Spleen (tissue), 11 donors: ENCODE results near the gene UBASH3B. TPM values are rescaled to one million over a fixed set of nuclear protein-coding genes. Genes with fewer than 3 reads are reported as not detected.

Source experiments
- DNase-seq: peaks from one replicate; pipeline ENCODE4 v3.0.0-alpha.2; 2020
- H3K27ac ChIP-seq, 8 donors: fragments of 200-600 bp; sonication (generic) in 7 of 8; 1 replicate in 4 of 8; 2 replicates in 4 of 8; pipeline versions ENCODE4 v1.5.0 to v1.8.0; 2016 to 2021; ENCODE audit warnings: inconsistent platforms in 4 of 8, mild to moderate bottlenecking in 4 of 8, moderate library complexity in 1 of 8
- H3K27me3 ChIP-seq, 7 donors: fragments of 200-600 bp; sonication (generic) in 6 of 7; replicated peaks in 1 of 7; 1 replicate in 4 of 7; 2 replicates in 3 of 7; pipeline versions ENCODE4 v1.5.0 to v1.8.0; 2016 to 2021; ENCODE audit warnings: inconsistent platforms in 3 of 7, mild to moderate bottlenecking in 1 of 7
- H3K36me3 ChIP-seq, 6 donors: fragments of 200-600 bp; sonication (generic) in 5 of 6; 1 replicate in 4 of 6; 2 replicates in 2 of 6; pipeline versions ENCODE4 v1.5.0 to v1.8.0; 2016 to 2021; ENCODE audit warnings: inconsistent platforms in 2 of 6
- H3K4me1 ChIP-seq, 6 donors: fragments of 200-600 bp; sonication (generic) in 5 of 6; 1 replicate in 3 of 6; 2 replicates in 3 of 6; pipeline versions ENCODE4 v1.5.0 to v1.8.0; 2016 to 2021; ENCODE audit warnings: inconsistent platforms in 3 of 6
- H3K4me3 ChIP-seq, 8 donors: fragments of 200-600 bp; sonication (generic) in 7 of 8; 1 replicate in 4 of 8; 2 replicates in 4 of 8; pipeline versions ENCODE4 v1.5.0 to v1.8.0; 2016 to 2021; ENCODE audit warnings: inconsistent platforms in 4 of 8, mild to moderate bottlenecking in 4 of 8, moderate library complexity in 2 of 8
- H3K9me3 ChIP-seq, 8 donors: fragments of 200-600 bp; sonication (generic) in 7 of 8; 1 replicate in 4 of 8; 2 replicates in 4 of 8; pipeline versions ENCODE4 v1.5.0 to v1.8.0; 2016 to 2021; ENCODE audit warnings: inconsistent platforms in 4 of 8
- POLR2A ChIP-seq, 3 donors: fragments of 450-650 bp; IDR thresholded peaks; one replicate each; pipeline ENCODE4 v1.5.1; 2017; ENCODE audit warnings: antibody characterized with exemption in 3 of 3, mild to moderate bottlenecking in 1 of 3
- POLR2AphosphoS5 ChIP-seq, 3 donors: sonication (generic); formaldehyde crosslinking; IDR thresholded peaks; one replicate each; pipeline ENCODE4 v1.5.1; 2017; ENCODE audit warnings: antibody characterized with exemption in 3 of 3
- WGBS, 5 donors: extraction: QIAGEN DNeasy Blood & Tissue Kit in 3 of 5; methylation state at CpG; one replicate each; pipeline versions ENCODE4 v1.1.5 to v1.1.7; 2013 to 2018; 5-methylcytosine and 5-hydroxymethylcytosine counted together
- intact Hi-C: fragments of 100-400 bp; cut with DNase I; formaldehyde crosslinking; loops from one replicate; pipeline ENCODE4 v1.15.0; 2023; ENCODE audit warnings: low total_unique reads
- polyA plus RNA-seq, 3 donors: library from polyadenylated mRNA; stranded (reverse); fragments of 200-250 nt; gene quantifications; one replicate each; pipeline ENCODE4 v1.2.1, GENCODE V29; 2013
- total RNA-seq, 7 donors: library from RNA; depleted of rRNA in 3 of 7; stranded (reverse); fragments of >200 nt in 3 of 7; fragmentation: NEBNext Ultra II Directional in 4 of 7; extraction: Animal tissue kit (Norgen Biotek cat#: 25700) in 4 of 7; gene quantifications; one replicate each; pipeline versions ENCODE4 v1.1.0 to v1.2.1, GENCODE V29; 2016 to 2021
- TF ChIP-seq, protein P1 (sequence below), 11 experiments: fragments of 200-600 bp in 7 of 11; fragments of 450-650 bp in 4 of 11; sonication (generic) in 4 of 11; IDR thresholded peaks in 8 of 11; conservative IDR thresholded peaks in 3 of 11; 1 replicate in 7 of 11; 2 replicates in 4 of 11; pipeline versions ENCODE4 v1.4.0 to v1.8.0; 2016 to 2021; ENCODE audit warnings: antibody characterized with exemption in 11 of 11, inconsistent platforms in 4 of 11, mild to moderate bottlenecking in 1 of 11
- donor health status: healthy with polysubstance abuse.
- donor health status: DM: no; HTN: no; CAD: no; lungs with moderate emphysema.
- donor health status: DM: no; HTN: no; CAD: no.
- donor health status: Bipolar disorder and iron deficiency.
- donor health status: healthy.
- donor health status: DM: no; HTN: no; CAD: no.
- donor health status: DM: yes; HTN: yes; CAD: no.

The UBASH3B gene
- total and polyA plus RNA-seq, 10 donors = 4.4 to 190 (median 77.9) TPM

DNA sequence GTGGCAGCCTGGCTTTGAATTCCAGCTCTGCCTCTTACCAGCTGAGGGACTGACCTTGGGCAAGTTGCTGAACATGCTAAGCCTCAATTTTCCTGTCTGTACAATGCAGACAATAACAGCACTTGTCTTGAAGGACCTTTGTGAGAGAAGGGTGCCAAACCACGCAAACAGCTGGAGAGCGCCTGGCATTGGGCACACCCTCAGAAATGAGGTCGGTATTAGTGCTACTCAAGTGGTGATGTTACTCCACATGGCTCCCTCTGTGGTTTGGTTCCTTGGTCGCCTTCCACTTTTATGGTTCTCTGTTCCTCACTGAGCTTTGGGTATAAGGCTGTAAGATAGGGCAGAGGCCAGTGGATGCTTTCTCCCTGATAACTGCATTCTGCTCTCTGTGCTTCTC, 8.2 kb downstream of the UBASH3B start:
- no peak for DNase-seq
- intact Hi-C loops = no loop called here
- Histone ChIP-seq H3K27ac (peak overlapping the region in 5 of 8 donors; percentile 45 to 52 (median 49)), H3K4me3 (no peak overlapping the region), H3K4me1 (peaks cover 32 to 100% (median 90%) of the 10 kb centered on the region in 6 donors), H3K9me3 (peaks cover 0 to 1% (median 0%) of the 10 kb centered on the region in 8 donors), H3K36me3 (peaks cover 0 to 22% (median 0%) of the 10 kb centered on the region in 6 donors), H3K27me3 (no peaks in the 10 kb centered on the region)
- TF ChIP-seq, protein P1, sequence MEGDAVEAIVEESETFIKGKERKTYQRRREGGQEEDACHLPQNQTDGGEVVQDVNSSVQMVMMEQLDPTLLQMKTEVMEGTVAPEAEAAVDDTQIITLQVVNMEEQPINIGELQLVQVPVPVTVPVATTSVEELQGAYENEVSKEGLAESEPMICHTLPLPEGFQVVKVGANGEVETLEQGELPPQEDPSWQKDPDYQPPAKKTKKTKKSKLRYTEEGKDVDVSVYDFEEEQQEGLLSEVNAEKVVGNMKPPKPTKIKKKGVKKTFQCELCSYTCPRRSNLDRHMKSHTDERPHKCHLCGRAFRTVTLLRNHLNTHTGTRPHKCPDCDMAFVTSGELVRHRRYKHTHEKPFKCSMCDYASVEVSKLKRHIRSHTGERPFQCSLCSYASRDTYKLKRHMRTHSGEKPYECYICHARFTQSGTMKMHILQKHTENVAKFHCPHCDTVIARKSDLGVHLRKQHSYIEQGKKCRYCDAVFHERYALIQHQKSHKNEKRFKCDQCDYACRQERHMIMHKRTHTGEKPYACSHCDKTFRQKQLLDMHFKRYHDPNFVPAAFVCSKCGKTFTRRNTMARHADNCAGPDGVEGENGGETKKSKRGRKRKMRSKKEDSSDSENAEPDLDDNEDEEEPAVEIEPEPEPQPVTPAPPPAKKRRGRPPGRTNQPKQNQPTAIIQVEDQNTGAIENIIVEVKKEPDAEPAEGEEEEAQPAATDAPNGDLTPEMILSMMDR (IDR thresholded peaks at IDR 0.05 in 8 of 11, conservative IDR thresholded peaks at IDR 0.05 in 3 of 11) = no peak
- TF ChIP-seq POLR2A (IDR thresholded peaks at IDR 0.05) (no peak), POLR2AphosphoS5 (IDR thresholded peaks at IDR 0.05) (peak in 2 of 3 donors; percentile 22 to 44)
- WGBS, 5 donors = 20 to 38% (median 34%) methylated on average over 4 of the region's 4 CpGs

DNA sequence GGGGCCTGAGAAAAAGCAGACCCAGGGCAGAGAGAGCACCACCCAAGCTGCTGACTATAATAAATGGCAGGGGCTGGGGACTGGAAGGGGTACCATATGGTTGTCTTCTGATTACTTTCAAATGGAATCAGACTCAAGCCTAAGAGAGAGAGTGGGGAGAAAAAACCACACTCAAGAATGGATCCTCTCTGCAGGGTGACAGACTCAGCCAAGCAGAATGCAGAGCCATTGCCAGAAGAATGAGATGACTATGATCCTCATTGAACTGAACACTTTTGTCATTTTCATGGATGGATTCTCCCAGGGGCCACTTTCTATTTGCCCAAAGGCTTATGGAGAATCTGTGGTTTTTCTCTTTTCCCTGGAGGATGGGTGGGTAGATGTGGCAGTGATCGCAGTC, 8.7 kb downstream of the UBASH3B start:
- Histone ChIP-seq H3K9me3 (peaks cover 0 to 6% (median 0%) of the 10 kb centered on the region in 8 donors), H3K36me3 (peaks cover 0 to 27% (median 0%) of the 10 kb centered on the region in 6 donors), H3K4me1 (peaks cover 30 to 100% (median 89%) of the 10 kb centered on the region in 6 donors), H3K27me3 (no peaks in the 10 kb centered on the region), H3K4me3 (no peak overlapping the region), H3K27ac (peak overlapping the region in 5 of 8 donors; percentile 45 to 52 (median 49))
- TF ChIP-seq, protein P1 (IDR thresholded peaks at IDR 0.05 in 8 of 11, conservative IDR thresholded peaks at IDR 0.05 in 3 of 11) = no peak
- TF ChIP-seq POLR2A (IDR thresholded peaks at IDR 0.05) (no peak), POLR2AphosphoS5 (IDR thresholded peaks at IDR 0.05) (no peak)
- no peak for DNase-seq
- intact Hi-C loops = no loop called here
- 87 to 100% (median 88%) methylated on average over 1 of the region's 1 CpG for WGBS, 5 donors

DNA sequence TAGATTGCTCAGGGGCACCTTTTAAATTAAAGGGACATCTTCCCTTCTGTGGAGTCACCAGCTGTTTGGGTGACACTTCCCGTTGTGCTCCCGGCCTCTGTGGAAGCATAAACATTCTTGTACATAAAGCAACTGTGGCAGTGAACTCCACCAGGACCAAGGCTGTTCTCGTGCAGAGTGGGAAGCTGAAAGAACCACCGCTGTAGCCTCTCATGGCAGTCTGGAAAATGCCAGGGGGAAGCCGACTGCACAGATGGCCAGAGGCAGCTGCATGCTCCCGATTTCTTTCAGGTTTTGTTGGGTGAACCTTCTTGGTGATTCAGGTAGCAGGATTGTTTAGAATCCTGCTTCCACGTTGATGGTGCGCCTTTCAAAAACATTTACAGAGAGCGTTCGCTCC, 10.3 kb downstream of the UBASH3B start:
- WGBS, 5 donors = 53 to 70% (median 62%) methylated on average over 10 of the region's 10 CpGs
- TF ChIP-seq POLR2A (IDR thresholded peaks at IDR 0.05) (no peak), POLR2AphosphoS5 (IDR thresholded peaks at IDR 0.05) (no peak)
- TF ChIP-seq, protein P1 (IDR thresholded peaks at IDR 0.05 in 8 of 11, conservative IDR thresholded peaks at IDR 0.05 in 3 of 11) = no peak
- Histone ChIP-seq H3K4me1 (peaks cover 13 to 100% (median 80%) of the 10 kb centered on the region in 6 donors), H3K4me3 (peak overlapping the region in 2 of 8 donors; percentile 2 to 11), H3K36me3 (peaks cover 0 to 32% (median 0%) of the 10 kb centered on the region in 6 donors), H3K9me3 (peaks cover 0 to 7% (median 0%) of the 10 kb centered on the region in 8 donors), H3K27me3 (no peaks in the 10 kb centered on the region), H3K27ac (peak overlapping the region in 6 of 8 donors; percentile 26 to 67 (median 48))
- no peak for DNase-seq
- intact Hi-C loops = no loop called here

- intact Hi-C loops = no loop called here
- H3K9me3 ChIP-seq = peaks cover 0 to 7% (median 0%) of the 10 kb centered on the region in 8 donors
- peak overlapping the region in 1 of 8 donors; percentile 11 for H3K4me3 ChIP-seq
- TF ChIP-seq POLR2A (IDR thresholded peaks at IDR 0.05) = no peak
- no peak for TF ChIP-seq POLR2AphosphoS5 (IDR thresholded peaks at IDR 0.05)
- TF ChIP-seq, protein P1 (IDR thresholded peaks at IDR 0.05 in 8 of 11, conservative IDR thresholded peaks at IDR 0.05 in 3 of 11) = no peak
- no peak for DNase-seq
- peaks cover 0 to 40% (median 0%) of the 10 kb centered on the region in 6 donors for H3K36me3 ChIP-seq
- peaks cover 13 to 100% (median 82%) of the 10 kb centered on the region in 6 donors for H3K4me1 ChIP-seq
- peak overlapping the region in 4 of 8 donors; percentile 45 to 67 (median 54) for H3K27ac ChIP-seq
- H3K27me3 ChIP-seq = no peaks in the 10 kb centered on the region
These were observed 11.2 kb downstream of the UBASH3B start for GRCh38 chr11:122666743-122667142.
